ENCODE data around the gene MRPL33.

MRPL33 gene

DNA sequence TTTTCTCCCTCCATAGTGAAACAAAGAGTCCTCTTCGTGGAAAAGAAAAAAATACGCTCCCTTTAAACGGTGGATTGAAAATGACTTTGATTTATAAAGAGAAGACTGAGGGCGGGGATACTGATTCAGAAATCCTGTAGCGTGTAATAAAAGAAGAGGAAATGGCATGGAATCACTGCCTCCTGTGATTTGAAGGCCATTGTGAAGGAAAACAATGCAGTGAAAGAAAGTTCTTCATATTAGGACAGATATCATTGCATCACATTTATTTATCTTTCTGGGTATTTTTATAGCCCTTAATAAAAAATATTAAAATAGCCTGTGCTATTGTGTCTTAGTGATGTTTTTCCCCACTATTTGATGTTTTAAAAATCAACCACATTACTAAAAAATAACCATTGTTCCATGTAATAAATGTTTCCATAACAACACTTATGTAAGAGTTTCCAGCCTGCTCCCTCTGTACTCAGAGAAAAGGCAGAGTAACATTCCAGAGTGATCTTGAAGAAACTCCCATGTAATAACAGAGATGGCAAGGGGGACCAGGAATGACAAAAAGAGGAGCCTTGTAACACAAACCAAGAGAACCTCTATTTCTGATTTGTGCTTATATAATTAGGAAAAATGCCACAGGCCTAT, 8.0 kb downstream of the MRPL33 start:
- DNase-seq = no peak

DNA sequence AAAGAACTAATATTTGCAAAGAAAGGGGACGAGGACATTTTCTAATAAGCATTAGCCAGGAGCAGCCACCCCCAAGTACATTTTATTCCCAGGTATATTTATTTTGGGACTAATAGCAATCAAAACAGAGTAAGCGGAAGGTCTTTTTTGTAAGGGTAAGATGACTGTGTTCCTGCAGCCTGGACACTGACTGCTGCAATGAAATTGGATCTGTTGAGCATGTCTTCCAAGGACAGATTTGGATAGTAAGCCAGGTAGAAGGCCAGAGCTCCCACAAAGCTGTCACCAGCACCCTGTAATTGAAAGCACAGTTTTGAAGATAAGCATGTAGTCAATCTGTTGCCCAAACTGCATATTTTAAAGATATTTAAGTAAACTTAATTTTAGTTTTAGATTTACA, 10.0 kb downstream of the MRPL33 start:
- no peak for DNase-seq

DNA sequence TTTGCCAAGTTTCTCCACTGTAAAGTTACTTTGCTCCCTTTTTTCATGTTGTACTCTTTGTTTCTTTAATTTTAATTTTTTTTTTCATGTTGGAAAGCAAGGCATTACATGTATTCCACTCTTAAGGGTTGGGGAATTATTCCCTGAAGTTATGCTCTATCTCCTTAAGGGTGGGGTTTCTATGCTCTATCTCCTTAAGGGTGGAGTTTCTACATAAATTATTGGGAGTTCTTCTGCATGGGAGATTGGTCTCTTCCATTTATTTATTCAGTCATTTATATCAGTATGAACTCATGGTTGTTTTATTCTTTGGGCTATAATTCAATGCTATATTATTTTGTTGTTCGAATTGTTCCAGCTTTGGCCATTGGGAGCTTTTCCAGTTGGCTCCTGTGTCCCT, 11.2 kb downstream of the MRPL33 start:
- DNase-seq = no peak

DNA sequence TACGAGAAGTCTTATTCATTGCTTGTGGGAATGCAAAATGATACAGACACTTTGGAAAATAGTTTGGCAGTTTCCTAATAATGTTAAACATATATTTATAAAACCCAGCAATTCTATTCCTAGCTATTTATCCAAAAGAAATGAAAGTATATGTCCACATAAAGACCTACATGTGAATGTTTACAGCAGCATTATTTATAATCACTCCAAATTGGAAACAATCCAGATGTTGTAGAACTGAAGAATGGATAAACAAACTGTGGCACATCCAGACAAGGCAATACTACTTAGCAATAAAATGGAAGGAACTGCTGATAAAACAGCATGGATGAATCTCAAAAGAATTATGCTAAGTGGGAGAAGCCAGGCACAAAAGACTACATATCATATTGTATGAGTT, 19.3 kb downstream of the MRPL33 start:
- no peak for DNase-seq

DNA sequence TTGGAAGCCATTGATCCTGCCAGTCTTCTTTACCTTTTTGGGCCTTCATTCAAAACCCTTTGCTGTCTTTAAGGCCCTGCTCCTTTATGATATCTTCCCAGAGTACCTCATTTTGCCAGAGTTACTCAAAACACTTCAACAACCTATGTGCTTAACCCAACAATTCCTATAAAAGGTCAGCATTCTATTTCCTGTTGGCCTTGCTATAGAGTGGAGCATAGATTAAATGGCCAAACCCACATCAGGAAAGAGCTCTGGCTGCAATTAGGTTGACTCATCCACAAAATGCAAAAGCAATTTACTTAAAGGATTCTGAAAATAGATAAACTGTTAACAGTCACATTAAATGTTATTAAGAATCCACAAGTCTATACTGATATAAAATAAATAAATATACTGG, 21.2 kb downstream of the MRPL33 start:
- no peak for DNase-seq

DNA sequence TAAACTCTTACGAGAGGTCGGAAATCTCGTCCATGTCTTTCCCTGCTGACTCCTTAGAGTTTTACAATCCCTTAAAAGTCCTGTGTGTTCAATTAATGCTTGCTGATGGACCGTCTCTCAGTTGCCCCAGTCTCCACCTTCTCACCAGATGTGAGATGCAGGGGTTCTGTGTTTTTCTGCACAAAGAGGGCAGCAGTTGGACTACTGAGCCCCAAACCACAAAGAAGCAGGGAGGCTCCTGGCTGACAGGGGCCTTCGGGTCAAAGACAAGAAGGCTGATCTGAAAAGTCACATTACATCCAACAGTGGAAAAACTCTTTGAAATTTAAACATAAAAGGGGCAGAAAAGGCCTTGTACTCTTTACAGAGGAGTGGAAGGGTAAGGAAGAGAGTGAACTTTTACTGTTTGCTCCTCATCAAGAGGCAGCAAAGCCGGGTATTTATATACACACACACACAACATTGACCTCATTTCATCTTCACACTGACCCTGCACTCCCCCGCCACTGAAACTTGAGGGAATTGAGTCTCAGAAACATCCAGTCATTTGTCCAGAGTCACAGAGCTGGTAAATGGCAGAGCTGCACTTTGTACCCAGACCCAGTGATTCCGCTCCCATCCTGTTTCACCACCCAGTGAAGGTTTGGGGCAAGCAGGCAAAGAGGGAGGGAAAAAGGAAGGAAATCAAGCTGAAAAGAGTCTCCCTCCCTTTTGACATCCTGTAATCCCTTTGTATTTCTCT, 23.7 kb downstream of the MRPL33 start:
- DNase-seq = no peak

DNA sequence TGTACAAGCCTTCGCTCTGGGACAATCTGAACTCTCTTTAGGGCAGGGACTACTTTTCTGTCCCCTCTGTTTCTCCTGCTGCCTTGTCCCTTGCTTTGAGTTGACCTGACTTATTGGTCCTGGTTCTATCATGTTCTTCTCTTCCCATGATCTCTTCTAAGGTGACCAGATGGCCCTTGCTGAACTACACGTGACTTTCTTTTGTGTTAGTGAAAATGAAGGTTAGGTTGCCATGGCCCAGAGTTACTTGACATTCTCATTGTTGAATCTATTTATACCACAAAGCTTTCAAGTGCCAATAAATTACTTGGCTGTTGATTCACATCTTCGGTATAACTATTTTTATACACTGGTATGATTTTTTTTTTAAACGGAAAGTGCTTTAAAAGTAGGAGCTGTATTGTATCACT, 24.4 kb downstream of the MRPL33 start:
- DNase-seq = no peak

DNA sequence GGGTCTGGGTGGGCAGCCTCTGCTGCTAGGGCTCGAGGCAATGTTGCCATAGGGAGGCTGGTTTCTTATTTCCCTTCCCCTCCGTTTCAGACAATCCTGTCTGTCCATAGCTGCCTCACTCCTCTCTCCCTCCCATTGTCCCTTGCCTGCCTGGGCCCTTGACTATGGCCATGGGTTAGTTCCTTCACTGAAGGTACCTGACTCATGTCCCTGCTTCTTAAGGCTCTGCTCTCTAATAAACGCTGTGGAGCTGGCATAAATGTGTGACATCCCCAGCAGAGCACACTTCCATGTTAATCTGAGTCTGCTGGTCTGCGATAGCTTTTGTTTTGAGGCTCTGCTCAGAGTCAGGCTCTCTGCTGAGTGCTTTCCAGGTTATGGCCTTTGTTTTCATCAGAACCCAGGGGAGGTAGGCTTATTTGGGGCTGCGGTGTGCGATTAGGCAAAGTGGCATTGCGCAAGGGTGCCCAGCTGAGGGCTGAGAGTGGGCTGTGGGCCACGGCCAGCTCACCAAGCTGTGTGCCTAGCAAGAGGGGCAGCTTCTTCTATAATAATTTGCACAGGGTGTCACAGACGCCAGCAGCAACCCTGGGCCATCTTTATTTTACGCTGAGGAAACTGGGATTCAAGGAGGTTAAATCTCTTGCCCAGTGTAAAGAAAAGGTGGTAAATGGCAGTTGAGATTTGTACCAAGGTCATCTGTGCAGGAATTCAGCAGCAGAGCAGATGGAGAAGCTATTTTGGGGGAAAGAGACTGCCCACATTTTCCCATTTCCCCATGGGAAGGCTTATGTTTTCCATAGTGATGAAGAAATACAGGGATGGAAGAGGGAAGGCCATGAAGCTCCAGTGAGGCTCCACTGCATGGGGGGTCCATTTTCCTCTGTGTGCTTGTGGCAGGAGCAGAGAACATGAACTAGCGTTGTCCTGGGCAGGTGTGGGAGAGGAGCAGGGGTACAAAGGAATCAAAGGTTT, 25.6 kb downstream of the MRPL33 start:
- DNase-seq = no peak

DNA sequence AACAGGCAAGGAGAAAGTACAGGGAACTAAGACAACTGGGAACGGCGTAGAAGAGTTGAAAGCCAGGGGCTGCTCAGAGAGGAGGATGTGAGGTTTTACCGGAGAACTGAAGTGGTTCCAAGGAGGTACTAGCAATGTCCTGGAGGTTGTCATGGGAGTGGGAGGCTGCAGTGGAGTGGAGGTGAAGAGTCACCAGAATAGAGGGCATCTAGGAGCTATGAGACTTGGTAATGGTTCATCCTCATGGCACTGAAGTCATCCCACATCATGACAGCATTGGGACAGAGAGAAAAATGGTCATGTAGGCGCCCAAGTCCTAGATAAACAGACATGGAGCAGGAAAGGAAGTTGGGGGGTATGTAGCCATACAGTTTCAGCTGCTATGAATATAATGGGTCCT, 26.3 kb downstream of the MRPL33 start:
- no peak for DNase-seq

DNA sequence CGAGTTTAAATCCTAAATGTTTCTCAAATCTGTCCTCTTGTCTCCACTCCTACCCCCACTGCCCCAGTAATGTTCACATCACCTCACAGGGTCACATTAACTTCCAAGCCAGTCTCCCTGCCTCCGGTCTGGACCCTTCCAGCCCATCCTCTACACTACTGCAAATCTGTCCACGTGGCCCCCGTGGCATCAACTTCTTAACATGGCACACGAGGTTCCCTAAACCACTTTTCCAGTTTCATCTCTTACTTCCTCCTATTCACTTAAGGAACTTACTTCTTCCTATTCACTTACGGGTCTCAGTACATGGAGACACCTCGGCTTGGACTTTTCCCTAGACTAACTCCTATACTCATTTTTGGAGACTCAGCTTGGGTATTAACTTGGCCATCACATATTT, 27.0 kb downstream of the MRPL33 start:
- DNase-seq = no peak

DNA sequence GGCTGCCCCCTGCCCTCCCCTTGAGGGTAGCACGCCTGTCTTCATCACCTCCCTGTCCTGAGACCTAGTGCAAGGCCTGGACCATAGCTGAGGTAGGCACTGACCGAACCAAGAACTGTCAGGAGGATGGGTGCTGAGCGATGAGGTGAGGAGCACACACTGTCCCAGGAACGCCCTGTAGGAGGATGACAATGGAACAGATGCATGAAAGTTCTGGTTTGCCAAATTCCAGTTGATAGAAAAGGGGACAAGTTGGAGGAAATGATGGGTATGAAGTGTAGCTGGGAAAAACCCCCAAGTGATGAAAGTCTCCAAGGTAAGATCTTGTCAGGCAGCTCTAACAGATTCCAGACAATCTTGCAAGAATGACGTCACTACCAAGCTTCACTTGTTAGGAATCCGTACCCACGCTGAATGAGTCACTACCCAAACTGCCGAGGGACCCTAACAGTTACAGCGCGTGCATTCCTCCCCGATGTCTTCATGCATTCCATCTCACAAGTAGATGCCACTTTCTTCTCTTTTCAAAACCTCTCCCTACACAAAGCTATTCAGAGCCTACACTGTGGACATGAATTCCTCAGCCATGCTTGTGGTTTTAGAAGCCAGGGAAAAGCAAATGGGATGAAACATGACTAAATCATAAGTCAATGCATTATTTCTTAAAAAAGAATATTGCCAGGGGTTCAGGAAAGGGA, 27.6 kb downstream of the MRPL33 start:
- peak; percentile 87 for DNase-seq

DNA sequence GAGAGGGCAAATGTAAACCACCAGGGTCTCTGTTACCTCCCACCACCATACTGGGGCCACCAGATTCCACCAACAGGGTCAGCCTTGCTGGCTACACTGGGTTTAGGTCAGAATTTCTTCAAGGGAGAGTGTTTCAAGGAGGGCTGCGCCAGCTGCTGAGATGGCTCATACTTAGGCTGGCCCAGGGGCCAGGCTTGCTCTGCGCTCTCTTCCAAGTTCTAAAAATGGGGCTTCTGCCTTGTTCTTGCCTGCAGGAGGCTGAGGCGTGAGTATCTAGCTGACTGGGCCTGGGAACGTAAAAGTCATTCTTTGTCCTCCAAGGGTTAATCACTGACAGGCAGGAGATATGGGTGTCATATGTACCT, 28.1 kb downstream of the MRPL33 start:
- peak; percentile 76 for DNase-seq

DNA sequence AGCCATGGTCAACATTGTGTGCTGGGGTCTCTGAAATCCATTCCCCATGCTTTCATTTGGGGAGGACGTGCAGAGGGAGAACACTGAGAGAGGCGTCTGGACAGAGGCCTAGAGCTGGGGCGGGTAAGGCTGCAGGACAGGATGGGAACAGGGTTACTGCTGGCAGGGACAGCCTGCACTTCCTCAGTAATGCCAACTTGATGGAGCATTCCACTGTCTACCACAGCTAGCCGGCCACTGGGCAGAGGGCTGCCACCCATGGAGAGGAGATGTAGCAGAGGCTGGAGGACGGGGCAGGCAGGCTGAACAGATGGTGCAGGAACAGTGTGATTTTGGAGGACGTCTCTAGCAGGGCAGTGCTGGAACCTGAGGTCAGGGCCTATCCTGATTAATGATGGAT, 29.3 kb downstream of the MRPL33 start:
- no peak for DNase-seq

DNA sequence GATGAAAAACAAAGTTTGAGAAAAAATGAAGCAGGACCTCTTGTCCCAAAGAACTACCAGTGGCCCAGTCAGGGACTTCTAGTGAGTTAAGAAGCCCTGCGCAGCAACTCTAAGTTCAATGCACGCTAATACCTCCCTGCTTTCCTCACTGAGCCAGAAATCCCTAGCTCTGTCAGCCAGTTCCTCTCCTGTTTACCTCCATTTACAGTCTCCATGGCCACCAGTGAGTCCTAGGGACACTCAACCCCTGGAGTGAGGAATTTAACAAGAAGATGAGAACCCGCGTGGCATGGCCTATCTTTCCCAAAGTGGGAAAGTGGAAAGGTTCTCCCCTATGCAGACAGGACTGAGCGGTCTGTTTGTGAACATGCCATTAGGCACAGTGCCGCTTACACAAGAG, 31.0 kb downstream of the MRPL33 start:
- DNase-seq = no peak

DNA sequence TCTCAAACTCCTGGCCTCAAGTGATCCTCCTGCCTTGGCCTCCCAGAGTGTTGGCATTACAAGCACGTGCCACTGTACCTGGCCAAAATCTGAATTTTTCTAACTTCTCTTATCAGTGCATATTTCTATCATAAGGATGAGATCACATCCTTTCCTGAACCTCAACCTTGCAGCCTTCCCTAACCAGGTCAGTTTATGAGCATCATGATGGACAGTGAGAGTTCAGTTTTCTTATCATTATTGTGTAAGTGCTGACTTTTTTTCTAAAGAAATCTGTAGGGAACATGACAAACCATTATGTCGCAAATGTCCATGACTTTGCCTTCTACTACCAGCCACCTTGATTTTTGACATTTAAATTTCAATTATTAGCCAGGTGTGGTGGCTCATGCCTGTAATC, 31.5 kb downstream of the MRPL33 start:
- DNase-seq = no peak

DNA sequence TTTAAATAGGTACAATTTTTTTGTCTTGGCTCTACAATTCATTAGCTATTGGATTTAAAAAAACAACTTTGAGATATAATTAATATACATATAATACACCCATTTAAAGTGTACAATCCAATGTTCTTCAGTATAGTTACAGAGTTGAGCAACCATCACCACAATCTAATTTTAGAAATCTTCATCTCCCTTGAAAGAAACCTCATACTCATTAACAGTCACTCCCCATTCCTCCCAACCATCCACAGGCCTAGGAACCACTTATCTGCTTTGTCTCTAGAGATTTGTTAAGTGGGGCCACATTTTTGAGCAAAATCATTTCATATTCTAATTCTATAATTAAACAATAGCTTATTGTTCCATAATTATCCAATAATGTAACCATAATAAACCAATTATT, 32.6 kb downstream of the MRPL33 start:
- DNase-seq = no peak

DNA sequence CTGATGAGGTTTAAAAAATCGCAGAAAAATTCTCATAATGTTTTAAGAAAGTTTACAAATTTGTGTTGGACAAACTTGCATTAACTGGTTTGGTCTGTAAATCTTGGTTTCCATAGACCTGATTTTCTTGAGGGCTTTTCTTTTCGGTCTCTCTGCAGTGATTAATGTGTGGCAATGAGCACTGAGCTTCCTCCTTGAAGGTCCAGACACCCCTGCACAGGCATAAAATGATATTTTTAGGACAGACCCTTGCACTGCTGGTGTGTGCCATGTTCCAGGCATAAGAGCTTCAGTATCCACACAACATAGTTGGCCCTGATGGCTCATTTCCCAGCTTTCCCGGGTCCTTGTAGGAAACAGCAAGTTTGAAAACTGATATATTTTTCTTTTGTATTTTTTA, 33.7 kb downstream of the MRPL33 start:
- DNase-seq = no peak

DNA sequence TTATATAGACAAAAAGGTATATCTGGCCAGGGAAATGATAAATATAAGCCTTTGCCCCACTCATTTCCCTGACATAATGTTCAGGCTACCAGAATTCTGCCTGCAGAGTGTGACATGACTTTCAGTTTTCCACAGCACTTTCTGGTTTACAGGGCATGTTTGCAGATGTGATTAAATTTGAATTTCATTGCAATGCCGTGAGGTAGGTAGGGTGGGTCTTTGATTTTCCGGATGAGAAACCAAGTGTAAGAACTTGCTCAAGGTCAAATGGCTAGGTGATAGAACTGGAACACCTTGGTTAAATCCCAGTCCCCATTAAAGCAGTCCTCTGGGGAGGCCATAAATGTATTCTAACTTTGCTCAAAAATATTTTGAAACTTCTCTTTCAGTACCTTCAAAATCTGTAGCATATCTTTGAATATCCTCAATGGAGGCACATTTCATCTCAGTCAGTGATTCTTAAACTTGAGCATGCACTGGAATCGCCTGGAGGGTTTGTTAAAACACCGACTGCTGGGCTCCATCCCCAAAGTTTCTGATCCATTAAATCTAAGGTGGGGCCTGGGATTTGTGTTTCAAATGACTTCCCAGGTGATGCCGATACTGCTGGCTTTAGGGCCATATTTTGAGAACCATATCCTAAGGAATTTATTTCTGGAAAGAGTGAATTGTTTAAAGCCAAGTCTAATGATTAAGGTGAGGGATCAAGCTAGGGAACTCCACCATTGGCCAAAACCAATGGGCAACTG, 35.0 kb downstream of the MRPL33 start:
- no peak for DNase-seq

DNA sequence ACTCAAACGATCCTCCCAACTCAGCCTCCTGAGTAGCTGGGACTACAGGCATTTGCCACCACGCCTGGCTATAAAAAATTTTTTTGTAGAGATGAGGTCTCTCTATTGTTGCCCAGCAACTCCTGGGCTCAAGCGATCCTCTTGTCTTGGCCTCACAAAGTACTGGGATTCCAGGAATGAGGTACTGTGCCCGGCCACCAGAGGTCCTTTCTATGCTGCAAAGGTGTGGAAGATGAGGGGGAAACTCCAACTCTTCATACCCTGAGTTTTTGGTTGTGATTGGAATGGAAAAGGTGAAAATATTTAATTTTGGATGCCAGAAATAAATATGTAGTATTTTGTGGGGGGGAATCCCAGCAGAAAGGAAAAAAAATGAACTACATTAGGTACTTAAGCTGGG, 36.0 kb downstream of the MRPL33 start:
- DNase-seq = no peak

DNA sequence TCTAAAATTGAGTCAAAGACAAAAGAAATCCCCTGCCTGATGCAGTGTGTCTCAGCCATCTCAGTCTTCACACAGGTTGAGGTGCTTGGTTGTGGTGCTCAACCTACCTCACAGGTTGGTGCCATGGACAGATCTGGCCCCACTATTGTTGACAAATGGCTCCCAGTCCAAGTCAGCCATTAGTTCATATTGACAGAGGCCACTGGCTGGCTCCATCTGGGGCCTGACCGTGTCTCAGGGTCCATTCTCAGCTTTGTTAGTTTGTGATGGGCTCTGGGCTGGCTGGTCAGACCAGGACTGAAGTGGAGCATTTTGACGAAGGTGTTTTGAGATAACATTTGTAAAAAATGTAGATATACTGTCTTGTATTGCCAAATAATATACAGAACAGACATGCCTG, 36.9 kb downstream of the MRPL33 start:
- no peak for DNase-seq

DNA sequence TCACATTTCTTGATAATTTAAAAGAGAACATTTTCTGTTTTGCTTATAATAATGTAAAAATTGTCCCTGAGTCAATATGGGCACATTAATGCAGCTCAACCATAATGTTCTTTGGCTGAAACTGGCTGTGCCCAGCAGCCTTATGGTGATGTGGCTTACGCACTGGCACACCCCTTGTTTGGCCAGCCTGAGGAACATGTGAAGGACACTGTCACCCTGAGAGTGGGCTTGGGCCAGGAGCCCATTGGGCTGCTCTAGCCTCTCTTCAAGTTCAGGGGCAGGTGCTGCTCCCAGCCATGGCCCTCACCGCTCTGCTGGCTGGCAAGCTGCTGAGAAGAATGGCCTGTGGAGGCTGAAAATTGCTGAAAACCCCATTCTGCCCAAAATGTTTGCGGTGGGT, 37.5 kb downstream of the MRPL33 start:
- DNase-seq = no peak

DNA sequence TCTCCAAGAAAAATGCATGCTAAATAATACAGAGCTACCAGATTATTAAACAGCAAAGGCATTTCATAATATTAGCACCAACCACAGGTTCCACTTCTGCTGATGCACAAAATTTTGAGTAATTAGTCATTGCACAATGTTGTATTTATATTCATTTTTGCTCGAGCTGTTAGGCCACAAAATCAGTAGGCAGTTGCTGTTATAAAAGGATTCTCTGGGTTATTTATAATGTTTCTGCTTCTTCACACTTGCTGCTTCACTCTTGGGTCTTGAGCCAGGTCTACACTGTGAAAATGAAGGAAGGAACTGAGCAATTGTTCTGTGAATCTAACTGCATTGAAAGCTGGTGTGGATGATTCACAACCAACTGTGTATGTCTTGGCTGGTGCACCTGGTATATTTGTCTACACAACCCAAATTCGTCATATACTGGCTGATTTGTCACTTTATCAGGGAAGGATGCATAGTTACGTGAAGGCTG, 38.3 kb downstream of the MRPL33 start:
- DNase-seq = no peak

All from T1000 (cell line).